Activated CD8-positive, alpha-beta memory T cell treated with anti-CD3 and anti-CD28 coated beads, Interleukin-2, amount 50 U/mL, for 24 hours (primary cell): ENCODE measurements around the gene KCTD12.

Experiments used
- DNase-seq: peaks from one replicate; pipeline ENCODE4 v3.0.0-alpha.2; 2020; ENCODE audit errors: extremely low read depth

The KCTD12 gene

GRCh38 chr13:76853921-76854608 lies 32.1 kb downstream of the KCTD12 start:
- no peak for DNase-seq

DNA sequence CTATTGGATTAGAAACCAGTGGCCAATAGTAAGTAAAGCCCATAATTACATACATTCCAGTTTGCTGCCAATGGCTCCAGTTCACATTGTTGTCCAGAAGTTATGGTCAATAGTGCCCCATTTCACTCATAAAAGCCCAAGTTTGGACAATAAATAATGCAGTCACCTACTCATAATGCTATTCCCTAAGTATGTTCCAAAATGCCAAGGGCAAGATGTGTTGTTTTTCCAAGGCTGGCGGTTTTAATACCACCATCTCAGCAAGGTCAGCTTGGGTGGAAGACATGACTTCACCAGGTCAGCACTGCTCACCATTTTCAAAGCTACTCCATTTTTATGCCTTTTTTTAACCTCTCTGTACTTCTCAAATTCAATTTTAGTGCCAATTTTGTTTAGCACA lies 32.7 kb downstream of the KCTD12 start:
- DNase-seq = no peak

GRCh38 chr13:76852986-76853385 lies 33.2 kb downstream of the KCTD12 start:
- DNase-seq = no peak

DNA sequence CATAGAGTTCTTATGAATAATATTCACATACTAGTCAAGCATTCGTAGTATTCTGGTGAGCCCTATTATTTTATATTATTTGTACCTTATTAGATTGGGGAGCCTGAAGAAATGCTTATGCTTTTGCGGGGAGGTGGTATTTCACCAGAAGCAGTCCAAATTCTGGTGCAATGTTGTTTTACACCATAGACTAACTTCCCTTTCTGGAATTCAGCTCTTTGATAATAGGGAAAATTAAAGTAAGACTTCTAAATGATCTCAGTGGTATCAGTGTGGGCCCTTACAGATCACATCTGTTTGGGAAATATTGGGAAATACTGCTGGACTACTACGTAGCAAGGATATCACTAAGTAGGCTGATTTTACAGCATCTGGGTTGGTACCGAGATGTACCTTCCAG lies 34.2 kb downstream of the KCTD12 start:
- DNase-seq = no peak

GRCh38 chr13:76849493-76849892 lies 36.7 kb downstream of the KCTD12 start:
- DNase-seq = no peak

GRCh38 chr13:76848596-76848995 lies 37.6 kb downstream of the KCTD12 start:
- DNase-seq = no peak

DNA sequence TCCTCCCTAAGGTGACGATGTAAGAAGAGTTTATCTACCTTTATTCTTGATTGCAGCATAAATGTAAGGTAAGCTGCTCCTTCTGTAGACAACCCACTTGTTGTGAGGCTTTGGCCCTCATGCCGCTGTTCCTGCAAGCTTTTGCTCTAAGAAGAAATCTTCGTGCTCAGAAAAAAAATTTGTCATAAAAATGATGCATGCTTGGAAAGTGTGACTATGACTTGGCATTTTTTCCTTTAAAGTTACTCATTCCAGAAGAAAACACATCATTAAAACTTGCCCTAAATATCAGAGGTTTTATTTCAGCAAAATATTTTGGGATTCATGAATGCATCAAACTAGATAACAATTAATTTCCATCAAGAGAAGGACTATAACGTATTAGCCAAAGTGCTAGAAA lies 39.8 kb downstream of the KCTD12 start:
- DNase-seq = no peak

DNA sequence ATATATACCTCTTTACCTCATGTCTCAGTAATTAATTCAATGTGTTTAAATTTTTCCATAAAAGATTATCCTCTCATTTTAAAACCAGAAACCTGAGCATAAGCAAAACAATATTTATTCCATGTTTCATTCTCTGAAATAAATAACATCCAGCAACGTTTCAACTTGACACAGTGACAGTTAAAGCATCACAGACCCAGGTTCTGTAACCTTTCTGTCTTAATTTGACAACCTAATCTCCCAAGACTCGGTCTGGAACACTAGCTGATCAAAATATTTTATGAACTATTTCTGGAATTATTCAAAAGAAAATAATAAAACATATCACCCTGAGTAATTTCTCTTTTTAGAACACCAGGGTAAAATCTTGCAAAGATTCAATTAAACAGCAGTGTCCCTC lies 40.3 kb downstream of the KCTD12 start:
- no peak for DNase-seq

DNA sequence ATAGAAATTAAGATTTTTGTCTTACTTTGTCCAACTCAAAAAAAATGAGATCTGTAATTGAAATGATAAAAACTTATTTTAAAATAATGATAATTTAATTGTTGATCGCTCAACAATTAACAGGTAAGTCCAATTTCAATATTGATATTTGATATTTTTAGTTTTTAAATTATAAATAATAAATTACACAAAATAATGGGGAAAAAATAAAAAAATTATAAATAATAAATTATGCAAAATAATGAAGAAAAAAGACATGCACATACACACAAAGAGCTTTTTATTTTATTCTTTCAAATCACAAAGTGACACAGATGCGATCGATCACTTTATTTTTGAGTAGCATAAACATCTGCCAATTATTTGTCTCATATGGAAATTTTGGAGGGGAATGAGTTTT lies 40.8 kb downstream of the KCTD12 start:
- no peak for DNase-seq

DNA sequence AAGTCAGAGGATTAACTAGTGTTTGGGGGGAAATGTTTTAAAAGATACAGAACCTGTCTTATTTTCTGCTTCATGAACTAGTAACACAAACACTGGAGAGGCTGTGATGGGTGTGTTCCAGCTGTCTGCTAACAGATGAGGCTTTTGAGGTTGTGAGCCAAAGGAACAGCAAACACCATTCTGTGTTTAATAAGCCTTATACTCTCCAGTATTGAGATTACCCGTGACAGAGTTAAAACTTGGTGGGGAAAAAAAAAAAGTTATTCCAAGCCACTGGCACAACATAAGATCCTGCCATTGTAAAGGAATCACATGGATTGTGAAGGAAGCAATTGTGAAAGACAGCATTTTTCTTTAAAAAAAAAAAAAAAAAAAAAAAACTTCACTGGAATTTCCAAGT lies 48.4 kb downstream of the KCTD12 start:
- no peak for DNase-seq

- no peak for DNase-seq
Observed at GRCh38 chr13:76836311-76836710, 49.9 kb downstream of the KCTD12 start.

DNA sequence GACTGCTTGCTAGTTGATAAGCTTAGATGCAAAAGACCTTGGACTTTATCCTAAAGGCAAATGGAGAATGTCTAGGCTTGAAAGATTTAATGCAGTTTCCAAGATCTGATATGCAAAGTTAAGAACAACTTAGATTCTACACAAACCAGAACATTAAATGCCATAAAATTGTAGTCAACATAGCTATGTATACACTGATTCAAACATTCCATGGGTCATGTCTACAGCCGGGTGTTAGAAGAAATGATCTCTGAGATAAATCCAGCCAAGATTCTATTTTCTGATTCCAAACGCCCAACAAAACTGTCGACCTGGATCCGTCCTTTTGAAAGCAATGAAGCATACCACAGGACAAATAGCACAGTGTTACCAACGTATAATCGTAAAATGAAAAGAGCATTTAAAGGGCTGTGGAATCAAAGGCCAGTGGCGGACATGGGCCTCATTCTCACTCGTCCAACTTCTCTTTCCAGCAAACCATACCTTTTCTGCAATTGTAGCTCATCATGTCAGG lies 52.7 kb downstream of the KCTD12 start:
- no peak for DNase-seq

DNA sequence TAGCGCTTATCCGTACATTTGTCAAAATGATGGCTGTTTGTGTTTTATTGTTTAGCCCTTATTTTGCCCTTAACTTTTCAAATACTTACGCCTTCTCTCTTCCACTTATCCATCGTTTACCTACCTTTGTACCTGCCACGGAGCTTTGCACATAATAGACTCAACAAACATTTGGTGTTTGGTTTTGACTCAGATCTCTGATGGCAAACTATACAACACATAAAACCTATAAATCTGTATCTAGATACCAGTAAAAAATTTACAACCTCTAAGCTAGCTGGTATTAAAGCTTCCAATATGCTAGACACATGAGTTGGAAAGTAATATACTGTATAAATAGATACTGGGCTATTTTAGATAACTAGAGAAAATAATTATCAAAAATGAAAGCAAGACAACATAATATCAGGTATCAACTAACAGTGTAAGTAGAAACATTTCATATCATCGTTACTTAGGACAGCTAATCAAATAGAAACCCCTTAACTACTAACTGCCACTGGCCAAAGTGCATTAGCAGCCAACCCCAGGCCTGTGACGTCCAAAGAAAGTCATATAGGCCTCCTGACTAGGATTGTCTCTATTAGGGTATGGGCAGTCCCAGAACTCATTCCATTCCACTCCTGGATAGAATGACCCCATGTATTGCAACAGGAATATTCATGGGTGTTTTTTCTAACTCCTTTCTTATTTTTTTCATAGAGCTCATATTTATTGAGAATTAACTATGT lies 53.8 kb downstream of the KCTD12 start:
- no peak for DNase-seq

DNA sequence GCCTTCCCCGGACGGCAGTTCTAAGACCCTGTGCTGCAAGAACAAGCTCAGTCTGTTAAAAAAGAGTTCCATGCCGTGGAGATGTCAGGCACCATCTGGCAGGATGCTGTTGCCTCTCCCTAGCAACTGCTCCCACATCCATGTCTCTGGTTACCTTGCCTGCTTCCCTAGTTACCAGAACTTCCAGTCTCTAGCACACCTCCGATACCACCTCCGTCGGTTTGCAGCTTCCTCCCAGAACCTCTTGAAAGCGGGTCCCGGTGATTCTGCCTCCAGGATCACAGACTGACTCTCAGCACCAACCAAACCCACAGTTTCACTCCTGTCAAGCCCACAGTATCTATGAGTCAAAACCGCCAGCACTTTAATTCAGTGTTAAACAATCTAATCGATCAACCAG lies 55.4 kb downstream of the KCTD12 start:
- DNase-seq = no peak
